GM19452 (cell line): ENCODE data around the gene REV1.
"Not testable (repeated sequence)": the region's sequence is repeated elsewhere in the genome, so short reads cannot be mapped to it uniquely, and the experiment has no call there.

Experiments
- ATAC-seq: cut with Tn5 transposase; IDR thresholded peaks from one replicate; pipeline ENCODE4 v1.9.1; 2021; ENCODE audit not compliant: unreplicated experiment

The REV1 gene

DNA sequence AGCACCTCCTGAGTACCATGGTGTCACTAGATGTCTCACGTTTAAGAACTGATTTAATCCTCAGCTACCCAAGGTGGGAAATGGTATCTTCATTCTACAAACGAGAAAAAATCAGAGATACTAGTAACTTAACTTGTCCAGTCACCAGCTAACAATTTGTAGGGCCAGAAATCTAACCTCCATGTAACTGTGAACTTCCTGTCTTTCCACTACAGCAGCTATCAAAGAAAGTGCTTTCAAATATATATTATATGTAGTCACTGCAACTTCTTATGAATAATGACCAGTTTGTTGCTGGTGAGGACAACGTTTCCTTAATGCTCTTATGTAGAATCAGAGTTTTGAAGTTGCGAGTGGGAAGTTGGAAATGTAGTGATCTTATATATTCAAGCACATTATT is 1.9 kb downstream of the REV1 start:
- ATAC-seq, result no peak

DNA sequence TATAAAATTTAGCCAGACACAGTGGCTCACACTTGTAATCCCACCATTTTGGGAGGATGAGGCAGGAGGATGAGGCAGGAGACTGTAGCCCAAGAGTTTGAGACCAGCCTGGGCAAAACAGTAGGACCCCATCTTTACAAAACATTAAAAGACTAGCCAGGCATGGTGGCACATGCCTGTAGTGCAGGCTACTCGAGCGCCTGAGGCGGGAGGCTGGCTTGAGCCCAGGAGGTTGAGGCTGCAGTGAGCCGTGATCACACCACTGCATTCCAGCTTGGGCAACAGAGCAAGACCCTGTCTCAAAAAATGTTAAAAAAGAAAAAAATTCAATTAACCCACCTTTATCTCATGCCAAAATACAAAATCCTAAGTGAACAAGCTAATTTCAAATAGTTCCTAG is 4.0 kb downstream of the REV1 start:
- no peak for ATAC-seq

DNA sequence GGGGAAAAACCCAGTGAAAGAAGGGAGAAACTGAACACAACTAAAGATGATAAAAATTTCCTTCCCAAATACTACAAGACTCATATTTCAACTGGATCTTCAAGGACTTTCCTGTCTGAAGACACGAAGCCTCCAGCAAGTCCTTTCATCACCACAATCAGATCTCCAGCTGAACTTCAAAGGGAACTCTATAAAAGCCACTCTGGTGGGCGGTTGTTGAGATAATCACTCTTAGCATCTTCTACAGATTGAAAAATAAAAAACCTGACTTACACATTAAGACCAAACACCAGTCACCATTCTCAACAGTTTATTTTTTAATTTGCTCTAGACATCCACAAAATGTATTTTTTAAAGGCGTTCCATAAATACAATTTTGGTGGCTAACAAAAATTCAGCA is 4.4 kb downstream of the REV1 start:
- no peak for ATAC-seq

DNA sequence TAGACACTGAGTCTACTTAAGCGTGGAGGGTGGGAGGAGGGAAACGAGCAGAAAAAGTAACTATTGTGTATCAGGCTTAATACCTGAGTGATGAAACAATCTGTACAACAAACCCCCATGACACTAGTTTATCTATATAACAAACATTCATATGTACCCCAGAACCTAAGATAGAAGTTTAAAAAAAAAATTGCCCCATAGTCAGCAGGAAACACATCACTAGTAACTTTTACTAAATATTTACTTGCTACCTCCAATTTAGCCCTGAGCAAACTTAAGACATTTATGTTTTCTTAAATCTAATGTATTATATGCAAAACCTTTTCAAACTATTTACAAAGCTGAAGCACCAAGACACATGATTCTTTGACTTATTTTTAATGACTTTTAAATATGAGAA is 5.6 kb downstream of the REV1 start:
- ATAC-seq, result no peak

DNA sequence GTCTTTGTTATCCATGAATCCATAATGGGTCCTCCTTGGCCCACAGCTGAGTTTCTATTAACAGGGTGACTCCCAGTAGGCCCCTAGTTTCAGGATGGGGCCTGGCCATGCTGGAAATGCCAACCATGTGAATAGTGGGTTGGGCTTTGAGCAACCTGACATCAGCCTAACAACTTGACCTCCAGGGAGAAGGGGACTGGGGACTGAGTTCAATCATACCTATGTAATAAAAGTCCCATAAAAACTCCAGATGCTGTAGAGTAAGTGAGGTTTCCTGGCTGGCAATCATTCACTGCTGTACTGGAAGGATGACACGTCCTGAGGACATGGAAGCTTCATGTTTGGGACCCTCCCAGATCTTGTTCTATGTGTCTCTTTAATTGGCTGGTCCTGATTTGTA is 7.9 kb downstream of the REV1 start:
- no peak for ATAC-seq

DNA sequence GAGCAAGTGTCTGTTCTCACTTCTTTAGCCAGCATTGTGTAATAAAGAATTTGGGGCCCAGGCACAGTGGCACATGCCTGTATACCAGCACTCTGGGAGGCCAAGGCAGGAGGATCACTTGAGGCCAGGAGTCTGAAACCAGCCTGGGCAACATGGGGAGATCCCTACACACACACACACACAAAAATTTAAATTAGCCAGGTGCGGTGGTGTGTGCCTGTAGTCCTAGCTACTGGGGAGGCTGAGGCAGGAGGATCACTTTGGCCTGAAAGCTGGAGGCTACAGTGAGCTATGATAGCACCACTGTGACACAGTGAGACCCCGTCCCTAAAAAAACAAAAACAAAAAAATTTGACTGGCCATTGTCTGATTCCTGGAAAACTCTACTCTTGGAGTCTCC is 8.3 kb downstream of the REV1 start:
- ATAC-seq, result no peak

DNA sequence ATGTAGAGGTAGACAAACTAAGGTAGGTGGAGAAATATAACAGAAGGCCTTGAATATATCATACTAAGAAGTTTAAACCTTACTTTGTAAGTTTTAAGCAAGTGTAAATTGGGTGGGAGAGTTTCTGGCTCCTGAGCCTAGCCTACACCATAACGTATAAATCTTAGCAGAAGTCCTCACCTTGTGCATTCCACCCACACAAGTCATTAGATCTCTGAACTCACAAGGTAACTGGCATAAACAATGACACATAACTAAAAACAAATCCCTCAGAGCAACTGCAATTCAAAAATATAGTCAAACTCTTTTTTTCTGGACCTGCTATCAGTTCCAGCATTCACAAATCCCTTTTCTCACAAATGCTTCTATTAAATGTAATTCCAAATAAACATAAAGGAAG is 9.4 kb downstream of the REV1 start:
- ATAC-seq, result no peak

DNA sequence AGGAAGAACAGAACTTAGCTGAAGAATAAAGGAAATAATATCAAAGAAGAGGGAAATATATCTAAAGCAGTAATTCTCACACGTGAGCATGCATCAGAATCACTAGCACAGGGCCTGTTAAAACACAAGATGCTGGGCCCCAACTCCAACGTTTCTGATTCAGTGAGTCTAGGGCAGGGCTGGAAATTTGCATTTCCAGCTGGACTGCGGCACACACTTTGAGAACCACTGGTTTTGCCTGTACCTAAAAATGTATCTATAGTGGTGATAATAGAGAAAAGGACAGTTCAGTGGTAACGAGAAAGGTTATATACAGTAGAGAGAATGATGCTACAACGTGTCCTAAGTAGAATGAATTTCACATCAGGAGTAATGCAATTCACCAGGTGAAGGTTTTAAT is 11.2 kb downstream of the REV1 start:
- ATAC-seq, result no peak

DNA sequence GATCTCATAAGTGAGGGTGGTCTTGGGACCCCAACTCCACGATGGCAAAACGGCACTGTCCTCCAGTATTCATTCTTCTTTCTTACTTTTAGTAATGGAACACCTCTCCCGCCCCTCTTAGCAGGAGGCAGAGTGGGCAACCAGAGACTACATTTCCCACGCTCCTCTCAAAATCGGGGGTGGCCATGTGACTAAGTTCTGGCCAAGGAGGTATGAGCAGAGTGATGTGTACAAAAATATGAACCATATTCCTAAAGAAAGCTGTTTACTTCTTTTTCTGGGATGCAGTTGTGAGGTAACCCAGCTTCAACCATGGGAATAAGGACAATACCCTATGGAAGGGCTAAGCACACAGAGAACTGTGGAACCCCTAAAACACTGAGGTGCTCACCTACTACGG is 12.8 kb downstream of the REV1 start:
- no peak for ATAC-seq

DNA sequence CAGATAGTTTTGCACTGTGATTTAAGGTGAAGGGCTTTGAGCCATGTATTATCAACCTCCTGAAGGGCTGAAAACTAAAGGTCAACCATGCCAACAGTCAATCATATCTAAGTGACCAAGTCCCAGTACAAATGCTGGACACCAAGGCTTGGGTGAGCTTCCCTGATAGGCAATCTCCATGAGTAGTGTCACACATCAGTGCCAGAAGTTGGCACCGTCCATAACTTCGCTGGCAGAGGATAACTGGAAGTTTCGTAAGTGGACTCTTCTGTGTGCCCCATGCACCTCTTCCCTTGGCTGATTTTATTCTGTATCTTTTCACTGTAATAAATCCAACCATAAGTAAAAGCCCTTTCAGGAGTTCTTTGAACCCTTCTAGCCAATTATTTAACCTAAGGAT is 13.2 kb downstream of the REV1 start:
- ATAC-seq, result no peak

DNA sequence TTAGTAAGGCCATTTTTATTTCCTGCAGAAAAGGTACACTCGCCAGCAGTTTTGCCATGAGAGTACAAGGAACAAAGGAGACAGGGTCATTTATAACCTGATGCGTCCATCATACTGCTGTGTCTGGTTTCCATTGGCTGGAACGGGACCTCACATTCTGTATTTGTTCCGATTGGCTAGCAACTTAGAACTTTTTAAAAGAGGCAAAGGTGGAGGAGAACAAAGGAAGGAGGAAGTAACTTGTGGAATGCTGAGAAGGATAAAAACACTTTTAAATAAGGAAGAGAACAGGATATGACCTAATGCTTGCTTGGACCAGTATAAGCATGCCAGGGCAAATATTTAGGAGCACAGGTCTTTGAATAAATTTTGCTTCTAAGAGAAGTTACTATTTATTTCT is 14.7 kb downstream of the REV1 start:
- ATAC-seq, result not testable (repeated sequence)

DNA sequence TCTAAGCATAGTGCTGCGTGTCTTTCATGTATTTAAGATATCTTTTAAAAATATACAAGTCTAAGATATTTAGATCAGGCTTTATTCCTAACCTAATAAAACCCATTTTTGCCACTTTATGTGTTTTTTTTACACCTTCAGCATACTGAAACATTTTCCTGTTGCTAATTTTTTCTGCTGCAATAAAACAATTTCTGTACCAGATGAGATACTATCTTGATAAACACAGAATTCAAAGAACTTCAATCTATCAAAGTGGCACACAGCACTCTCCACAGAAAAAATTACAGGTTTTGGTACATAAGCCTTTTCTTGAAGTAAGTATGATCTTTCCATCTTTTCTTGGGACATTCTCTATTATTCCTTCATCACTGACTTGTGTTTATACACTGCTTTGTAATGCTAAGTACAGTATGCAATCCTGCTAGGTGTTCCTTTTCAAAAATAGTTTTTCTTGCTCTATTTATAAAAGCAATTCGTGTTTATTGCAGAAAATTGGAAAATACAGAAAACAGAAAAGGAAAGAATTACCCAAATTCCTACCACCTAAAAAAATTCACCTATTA is 16.2 kb downstream of the REV1 start:
- ATAC-seq, result no peak

DNA sequence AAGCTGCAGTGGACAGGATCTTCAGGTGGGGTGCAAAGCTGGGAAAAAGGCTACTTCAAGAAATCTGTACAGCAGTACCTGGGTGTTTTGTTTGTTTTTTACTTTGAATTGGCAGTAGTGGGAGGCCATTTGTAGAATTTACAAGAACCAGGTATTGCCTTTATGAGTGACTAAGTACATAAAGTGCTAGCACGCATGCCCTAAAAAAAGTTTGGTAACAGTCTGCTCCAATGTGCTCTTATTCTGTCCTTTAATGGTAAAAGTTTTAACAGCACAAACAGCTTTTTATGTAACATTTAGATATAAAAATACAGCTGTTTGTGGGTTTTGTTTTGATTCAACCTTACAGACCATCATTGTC is 17.2 kb downstream of the REV1 start:
- ATAC-seq, result no peak

DNA sequence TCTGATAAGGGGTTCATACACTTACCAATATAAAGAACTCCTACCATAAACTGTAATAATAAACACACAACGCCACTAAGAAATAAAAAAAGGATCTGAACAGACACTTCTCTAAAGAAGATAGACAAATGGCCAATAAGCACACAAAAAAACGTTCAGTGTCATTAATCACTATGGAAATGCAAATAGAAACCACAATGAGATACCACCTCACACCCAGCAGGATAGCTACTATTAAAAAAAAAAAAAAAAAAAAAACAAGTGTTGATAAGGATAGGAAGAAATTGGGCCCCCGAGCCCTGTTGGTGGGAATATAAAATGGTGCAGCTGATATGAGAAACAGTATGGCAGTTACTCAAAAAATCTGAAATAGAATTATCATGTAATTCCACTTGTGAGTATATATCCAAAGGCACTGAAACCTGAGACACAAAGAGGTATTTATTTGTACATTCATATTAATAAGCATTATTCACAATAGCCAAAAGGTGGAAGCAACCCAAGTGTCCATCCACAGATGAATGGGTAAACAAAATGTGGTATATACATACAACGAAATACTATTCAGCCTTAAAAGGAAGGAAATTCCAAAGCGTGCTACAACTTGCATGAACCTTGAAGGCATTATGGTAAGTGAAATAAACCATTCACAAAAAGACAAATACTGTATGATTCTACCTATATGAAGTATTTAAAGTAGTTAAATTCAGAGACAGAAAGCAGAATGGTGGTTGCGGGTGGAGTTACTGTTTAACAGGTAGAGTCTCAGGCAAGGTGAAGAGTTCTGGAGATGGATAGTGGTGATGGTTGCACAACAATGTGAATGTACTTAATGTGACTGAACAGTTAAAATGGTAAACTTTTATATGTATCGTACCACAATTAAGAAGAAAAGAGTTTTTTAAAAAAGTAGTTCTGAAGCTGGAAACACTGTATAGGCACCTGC is 17.9 kb downstream of the REV1 start:
- no peak for ATAC-seq

DNA sequence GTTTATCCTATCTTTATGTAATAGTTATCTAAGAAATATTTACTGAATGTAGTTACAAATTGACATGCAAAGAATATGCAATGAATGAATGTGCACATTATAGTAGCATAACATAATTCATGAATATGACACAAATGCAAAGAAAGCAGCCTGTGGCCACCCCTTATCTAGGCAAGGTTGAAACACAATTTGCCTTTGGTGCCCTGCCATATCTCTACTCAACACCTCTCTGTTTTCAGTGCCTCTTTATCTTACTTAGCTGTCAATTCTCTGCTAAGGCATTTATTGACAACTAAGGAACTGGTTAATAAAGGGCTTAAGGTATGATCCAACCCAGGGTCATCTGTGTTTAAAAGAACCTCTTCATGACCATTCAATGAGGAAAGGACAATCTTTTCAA is 18.9 kb downstream of the REV1 start:
- no peak for ATAC-seq

DNA sequence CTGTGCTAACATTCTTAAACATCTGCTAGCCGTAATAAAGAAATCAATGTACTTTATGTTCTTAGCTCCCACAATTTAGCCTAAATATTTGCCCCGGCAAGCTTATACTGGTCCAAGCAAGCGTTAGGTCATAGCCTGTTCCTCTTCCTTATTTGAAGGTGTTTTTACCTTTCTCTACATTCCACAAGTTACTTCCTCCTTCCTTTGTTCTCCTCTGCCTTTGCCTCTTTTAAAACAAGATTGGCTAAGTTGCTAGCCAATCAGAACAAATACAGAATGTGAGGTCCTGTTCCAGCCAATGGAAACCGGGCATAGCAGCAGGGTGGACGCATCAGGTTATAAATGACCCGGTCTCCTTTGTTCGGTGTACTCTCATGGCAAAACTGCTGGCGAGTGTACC is 19.4 kb downstream of the REV1 start:
- ATAC-seq, result not testable (repeated sequence)

DNA sequence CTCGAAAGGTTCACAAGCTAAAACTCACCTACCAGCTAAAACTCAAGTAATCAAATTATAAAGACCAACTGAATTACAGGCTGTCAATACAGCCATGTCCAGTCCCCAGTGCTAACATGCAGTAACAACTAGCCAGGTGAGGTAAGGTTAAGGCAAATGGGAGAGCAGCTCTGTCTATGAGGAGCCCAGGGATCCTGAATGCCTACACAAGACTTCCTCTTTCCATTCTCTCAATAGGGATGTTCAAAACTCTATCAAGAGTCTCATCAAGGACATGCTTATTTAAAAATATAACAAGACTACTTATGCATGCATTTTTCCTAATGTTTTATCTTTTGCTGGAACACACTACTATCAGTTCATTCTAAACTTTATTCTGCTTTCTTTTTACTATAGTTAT is 20.4 kb downstream of the REV1 start:
- no peak for ATAC-seq

DNA sequence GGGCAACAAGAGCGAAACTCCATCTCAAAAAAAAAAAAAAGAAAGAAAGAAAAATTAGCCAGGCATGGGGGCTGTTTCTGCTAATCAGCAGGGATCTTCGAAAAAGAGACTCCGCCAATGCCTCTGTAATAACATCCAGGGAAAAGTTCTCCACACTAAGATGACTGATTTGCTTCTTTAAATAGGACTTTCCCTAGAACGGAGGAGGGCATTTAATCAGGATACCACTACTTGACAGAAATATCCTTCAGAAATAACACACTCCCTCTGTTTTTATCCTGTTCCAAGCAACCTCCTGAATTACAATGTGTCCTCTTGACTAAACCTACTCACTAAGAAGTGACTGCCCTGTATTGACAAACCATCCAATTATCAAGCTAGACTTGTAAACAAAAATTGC is 21.7 kb downstream of the REV1 start:
- no peak for ATAC-seq

DNA sequence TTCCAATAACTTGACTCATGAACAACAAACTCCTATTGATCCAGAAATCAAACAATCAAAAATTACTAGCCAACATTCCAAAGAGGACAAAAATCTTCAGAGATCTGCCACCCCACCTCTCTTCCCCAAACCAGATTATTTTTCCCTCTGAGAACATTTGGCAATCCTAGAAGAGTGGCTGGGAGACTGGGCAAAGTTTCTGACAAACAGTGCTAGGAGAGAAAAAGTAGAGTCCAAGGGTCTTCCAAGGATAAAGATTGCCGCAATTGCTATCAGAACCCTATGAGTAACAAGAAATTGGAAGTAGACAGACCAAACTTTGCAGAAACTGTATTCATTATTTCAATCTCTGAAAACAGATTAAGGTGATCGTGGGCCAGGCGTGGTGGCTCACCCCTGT is 22.4 kb downstream of the REV1 start:
- no peak for ATAC-seq

DNA sequence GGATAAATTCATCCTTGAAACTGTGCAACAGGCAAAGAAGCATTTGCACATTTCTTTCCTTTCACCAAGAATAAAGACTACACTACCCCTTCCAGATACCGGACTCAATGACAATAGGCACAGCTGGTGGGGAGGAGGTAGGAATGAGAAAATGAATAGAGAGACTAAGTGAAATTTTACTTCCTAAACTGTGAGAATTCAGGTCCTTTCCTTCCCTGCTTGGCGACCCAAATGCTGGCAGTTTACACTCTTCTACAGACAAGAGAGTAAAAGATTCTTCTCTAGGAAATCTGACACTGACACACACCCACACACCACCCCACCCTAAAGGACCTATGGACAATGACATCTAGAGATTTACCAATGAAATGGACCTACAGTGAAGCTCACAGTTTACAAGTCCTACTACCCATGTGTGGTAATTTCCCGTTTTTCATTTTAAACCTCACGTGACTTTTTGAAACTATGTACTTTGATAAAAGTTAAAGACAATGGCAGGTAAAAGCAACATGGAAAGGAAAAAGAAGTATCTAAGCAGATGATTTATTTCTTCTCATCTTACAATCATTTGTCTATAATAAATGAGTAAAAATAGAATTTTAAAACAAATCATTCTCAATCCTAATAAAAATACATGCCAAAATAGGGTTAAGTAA is 27.9 kb downstream of the REV1 start:
- no peak for ATAC-seq

DNA sequence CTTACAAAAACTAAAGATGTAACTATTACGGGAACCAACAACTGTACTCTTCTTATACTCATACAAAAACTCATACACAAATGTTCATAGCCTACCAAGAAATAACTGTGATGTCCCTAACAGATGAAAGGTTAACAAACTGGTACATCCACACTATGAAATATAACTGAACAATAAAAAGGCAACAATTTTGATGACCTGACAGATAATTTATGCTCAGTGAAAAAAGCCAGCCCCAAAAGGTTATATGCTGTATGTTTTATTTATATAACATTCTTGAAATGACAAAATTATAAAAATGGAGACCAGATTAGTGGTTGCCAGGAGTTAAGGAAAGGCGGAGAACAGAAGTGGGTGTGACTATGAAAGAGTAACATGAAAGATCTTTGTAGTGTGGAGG is 31.3 kb downstream of the REV1 start:
- ATAC-seq, result no peak

DNA sequence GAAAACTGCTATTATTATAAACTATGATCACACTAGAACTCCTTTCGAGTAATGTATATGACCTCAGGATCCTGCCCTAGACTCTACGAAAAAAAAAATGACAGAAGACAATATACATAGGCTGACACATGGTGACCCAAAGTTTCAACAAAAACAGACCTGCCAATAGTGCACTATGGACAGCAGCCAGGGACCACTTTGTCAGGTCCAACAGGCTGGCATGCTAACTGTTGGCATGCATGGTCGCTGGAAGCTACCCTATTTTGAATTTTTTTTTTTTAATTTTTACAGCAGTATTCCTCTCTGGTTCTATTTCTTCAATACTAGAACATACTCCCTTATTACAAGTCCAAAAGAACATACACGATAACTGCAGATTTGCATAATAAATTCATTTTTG is 38.1 kb downstream of the REV1 start:
- no peak for ATAC-seq
